ENCODE results near the gene SNRPB2.

SNRPB2 gene

GRCh38 chr20:16692442-16692841, 37.4 kb upstream of the SNRPB2 start:
- Histone ChIP-seq H3K27ac (no peak overlapping the region), H3K4me1 (ENCODE audit: control insufficient read depth in 1 of 2, insufficient read depth in 1 of 2, low read depth in 1 of 2, low read length in 1 of 2) (no peaks in the 10 kb centered on the region), H3K9me3 (no peaks in the 10 kb centered on the region), H3K36me3 (no peaks in the 10 kb centered on the region), H3K27me3 (peaks cover 6% of the 10 kb centered on the region), H3K4me3 (ENCODE audit: low read depth in 1 of 2, low read length in 1 of 2) (no peak overlapping the region)
- TF ChIP-seq CTCF (IDR thresholded peaks at IDR 0.05): no peak

- no peaks in the 10 kb centered on the region for H3K9me3 ChIP-seq
- H3K27me3 ChIP-seq: peaks cover 6% of the 10 kb centered on the region
- no peaks in the 10 kb centered on the region for H3K36me3 ChIP-seq
- H3K4me1 ChIP-seq (ENCODE audit: control insufficient read depth in 1 of 2, insufficient read depth in 1 of 2, low read depth in 1 of 2, low read length in 1 of 2): no peaks in the 10 kb centered on the region
- H3K27ac ChIP-seq: no peak overlapping the region
- H3K4me3 ChIP-seq (ENCODE audit: low read depth in 1 of 2, low read length in 1 of 2): no peak overlapping the region
- TF ChIP-seq CTCF (IDR thresholded peaks at IDR 0.05): no peak
Observed at GRCh38 chr20:16693278-16693677, 36.5 kb upstream of the SNRPB2 start.

GRCh38 chr20:16694161-16694560, 35.7 kb upstream of the SNRPB2 start:
- no peaks in the 10 kb centered on the region for H3K4me1 ChIP-seq (ENCODE audit: control insufficient read depth in 1 of 2, insufficient read depth in 1 of 2, low read depth in 1 of 2, low read length in 1 of 2)
- no peaks in the 10 kb centered on the region for H3K9me3 ChIP-seq
- H3K36me3 ChIP-seq: no peaks in the 10 kb centered on the region
- no peak overlapping the region for H3K27ac ChIP-seq
- H3K27me3 ChIP-seq: peaks cover 6% of the 10 kb centered on the region
- H3K4me3 ChIP-seq (ENCODE audit: low read depth in 1 of 2, low read length in 1 of 2): no peak overlapping the region
- TF ChIP-seq CTCF (IDR thresholded peaks at IDR 0.05): no peak

- Histone ChIP-seq H3K27ac (no peak overlapping the region), H3K9me3 (no peaks in the 10 kb centered on the region), H3K4me3 (ENCODE audit: low read depth in 1 of 2, low read length in 1 of 2) (no peak overlapping the region), H3K4me1 (ENCODE audit: control insufficient read depth in 1 of 2, insufficient read depth in 1 of 2, low read depth in 1 of 2, low read length in 1 of 2) (no peaks in the 10 kb centered on the region), H3K27me3 (peaks cover 6% of the 10 kb centered on the region), H3K36me3 (no peaks in the 10 kb centered on the region)
- TF ChIP-seq CTCF (IDR thresholded peaks at IDR 0.05): no peak
Observed at GRCh38 chr20:16695628-16696027, 34.2 kb upstream of the SNRPB2 start.

GRCh38 chr20:16699293-16699692, 30.5 kb upstream of the SNRPB2 start:
- Histone ChIP-seq H3K4me1 (ENCODE audit: control insufficient read depth in 1 of 2, insufficient read depth in 1 of 2, low read depth in 1 of 2, low read length in 1 of 2) (no peaks in the 10 kb centered on the region), H3K27me3 (peaks cover 3% of the 10 kb centered on the region), H3K27ac (no peak overlapping the region), H3K9me3 (no peaks in the 10 kb centered on the region), H3K4me3 (ENCODE audit: low read depth in 1 of 2, low read length in 1 of 2) (no peak overlapping the region), H3K36me3 (no peaks in the 10 kb centered on the region)
- no peak for TF ChIP-seq CTCF (IDR thresholded peaks at IDR 0.05)

GRCh38 chr20:16701296-16701695, 28.5 kb upstream of the SNRPB2 start:
- H3K27ac ChIP-seq: no peak overlapping the region
- H3K4me3 ChIP-seq (ENCODE audit: low read depth in 1 of 2, low read length in 1 of 2): no peak overlapping the region
- no peak for TF ChIP-seq CTCF (IDR thresholded peaks at IDR 0.05)
- H3K9me3 ChIP-seq: no peaks in the 10 kb centered on the region
- H3K4me1 ChIP-seq (ENCODE audit: control insufficient read depth in 1 of 2, insufficient read depth in 1 of 2, low read depth in 1 of 2, low read length in 1 of 2): no peaks in the 10 kb centered on the region
- no peaks in the 10 kb centered on the region for H3K36me3 ChIP-seq
- no peaks in the 10 kb centered on the region for H3K27me3 ChIP-seq

All from neutrophil (primary cell).